Hepatic stellate cell (primary cell): ENCODE results near the gene PELI2.
"Not testable (repeated sequence)": the region's sequence is repeated elsewhere in the genome, so short reads cannot be mapped to it uniquely, and the experiment has no call there.

Source experiments
- DNase-seq: peaks from one replicate; pipeline ENCODE4 v3.0.0; 2011; ENCODE audit warnings: low spot score

PELI2 gene

GRCh38 chr14:56143025-56143424, 24.8 kb downstream of the PELI2 start:
- DNase-seq, result no peak

GRCh38 chr14:56144176-56144575, 26.0 kb downstream of the PELI2 start:
- DNase-seq, result no peak

- no peak for DNase-seq
Measured at GRCh38 chr14:56145181-56145769, 27.1 kb downstream of the PELI2 start.

GRCh38 chr14:56145965-56146364, 27.8 kb downstream of the PELI2 start:
- DNase-seq, result peak; percentile 14

GRCh38 chr14:56147449-56147848, 29.2 kb downstream of the PELI2 start:
- no peak for DNase-seq

- DNase-seq, result no peak
Measured at GRCh38 chr14:56147986-56148901, 30.0 kb downstream of the PELI2 start.

- DNase-seq, result no peak
Measured at GRCh38 chr14:56149151-56149550, 30.9 kb downstream of the PELI2 start.

- DNase-seq, result no peak
Measured at GRCh38 chr14:56149995-56150394, 31.8 kb downstream of the PELI2 start.

- no peak for DNase-seq
Measured at GRCh38 chr14:56150645-56151345, 32.6 kb downstream of the PELI2 start.

GRCh38 chr14:56152221-56152620, 34.0 kb downstream of the PELI2 start:
- no peak for DNase-seq

GRCh38 chr14:56153267-56153666, 35.1 kb downstream of the PELI2 start:
- no peak for DNase-seq

- DNase-seq, result no peak
Measured at GRCh38 chr14:56154321-56154720, 36.1 kb downstream of the PELI2 start.

- peak; percentile 16 for DNase-seq
Measured at GRCh38 chr14:56156096-56156495, 37.9 kb downstream of the PELI2 start.

GRCh38 chr14:56159066-56159465, 40.9 kb downstream of the PELI2 start:
- DNase-seq, result no peak

GRCh38 chr14:56160088-56160487, 41.9 kb downstream of the PELI2 start:
- DNase-seq, result no peak

GRCh38 chr14:56161658-56162057, 43.4 kb downstream of the PELI2 start:
- no peak for DNase-seq

GRCh38 chr14:56162476-56162875, 44.3 kb downstream of the PELI2 start:
- no peak for DNase-seq

GRCh38 chr14:56166579-56166978, 48.4 kb downstream of the PELI2 start:
- DNase-seq, result not testable (repeated sequence)

- no peak for DNase-seq
Measured at GRCh38 chr14:56168007-56168616, 49.9 kb downstream of the PELI2 start.

GRCh38 chr14:56170028-56170427, 51.8 kb downstream of the PELI2 start:
- DNase-seq, result no peak

GRCh38 chr14:56170877-56171422, 52.7 kb downstream of the PELI2 start:
- DNase-seq, result no peak

GRCh38 chr14:56172074-56172473, 53.9 kb downstream of the PELI2 start:
- no peak for DNase-seq
